Effector memory CD4-positive, alpha-beta T cell (primary cell): ENCODE results near the gene ITLN1.
"Not testable (repeated sequence)": the region's sequence is repeated elsewhere in the genome, so short reads cannot be mapped to it uniquely, and the experiment has no call there.

Source experiments
- DNase-seq, 3 donors: peaks; one replicate each; pipeline ENCODE4 v3.0.0-alpha.2; 2020
- H3K27ac ChIP-seq: 2 replicates; pipeline ENCODE4 v1.7.0; 2013; ENCODE audit warnings: mild to moderate bottlenecking, low read length, moderate library complexity; ENCODE audit not compliant: insufficient read depth, poor library complexity, severe bottlenecking
- H3K27me3 ChIP-seq: replicated peaks from 2 replicates; pipeline ENCODE4 v1.7.0; 2013; ENCODE audit warnings: mild to moderate bottlenecking, low read length; ENCODE audit not compliant: insufficient read depth, control insufficient read depth, poor library complexity, severe bottlenecking
- H3K36me3 ChIP-seq: 2 replicates; pipeline ENCODE4 v1.7.0; 2013; ENCODE audit warnings: mild to moderate bottlenecking, low read length, moderate library complexity; ENCODE audit not compliant: control insufficient read depth, insufficient read depth
- H3K4me1 ChIP-seq: 2 replicates; pipeline ENCODE4 v1.7.0; 2013; ENCODE audit warnings: low read length, mild to moderate bottlenecking; ENCODE audit not compliant: control insufficient read depth, insufficient read depth, poor library complexity, severe bottlenecking
- H3K4me3 ChIP-seq: 2 replicates; pipeline ENCODE4 v1.7.0; 2013; ENCODE audit warnings: low read length, low read depth, mild to moderate bottlenecking; ENCODE audit not compliant: insufficient read depth, poor library complexity, severe bottlenecking
- H3K9me3 ChIP-seq: 2 replicates; pipeline ENCODE4 v1.7.0; 2013; ENCODE audit warnings: mild to moderate bottlenecking, low read length, moderate library complexity; ENCODE audit not compliant: control insufficient read depth

Gene ITLN1

GRCh38 chr1:160905617-160905989 is 20.6 kb upstream of the ITLN1 start:
- H3K9me3 ChIP-seq, result no peaks in the 10 kb centered on the region
- H3K4me3 ChIP-seq, result no peak overlapping the region
- no peak for DNase-seq
- H3K27me3 ChIP-seq, result no peaks in the 10 kb centered on the region
- H3K27ac ChIP-seq, result no peak overlapping the region
- H3K36me3 ChIP-seq, result no peaks in the 10 kb centered on the region
- H3K4me1 ChIP-seq, result no peaks in the 10 kb centered on the region

GRCh38 chr1:160904783-160905616 is 20.0 kb upstream of the ITLN1 start:
- H3K27me3 ChIP-seq, result no peaks in the 10 kb centered on the region
- DNase-seq, result no peak
- H3K4me3 ChIP-seq, result no peak overlapping the region
- no peaks in the 10 kb centered on the region for H3K4me1 ChIP-seq
- H3K27ac ChIP-seq, result no peak overlapping the region
- H3K36me3 ChIP-seq, result no peaks in the 10 kb centered on the region
- no peaks in the 10 kb centered on the region for H3K9me3 ChIP-seq

- H3K9me3 ChIP-seq, H3K4me3 ChIP-seq, H3K27me3 ChIP-seq, H3K36me3 ChIP-seq, H3K27ac ChIP-seq, H3K4me1 ChIP-seq, DNase-seq: not testable (repeated sequence)
Measured at GRCh38 chr1:160902251-160902650, 17.3 kb upstream of the ITLN1 start.

DNA sequence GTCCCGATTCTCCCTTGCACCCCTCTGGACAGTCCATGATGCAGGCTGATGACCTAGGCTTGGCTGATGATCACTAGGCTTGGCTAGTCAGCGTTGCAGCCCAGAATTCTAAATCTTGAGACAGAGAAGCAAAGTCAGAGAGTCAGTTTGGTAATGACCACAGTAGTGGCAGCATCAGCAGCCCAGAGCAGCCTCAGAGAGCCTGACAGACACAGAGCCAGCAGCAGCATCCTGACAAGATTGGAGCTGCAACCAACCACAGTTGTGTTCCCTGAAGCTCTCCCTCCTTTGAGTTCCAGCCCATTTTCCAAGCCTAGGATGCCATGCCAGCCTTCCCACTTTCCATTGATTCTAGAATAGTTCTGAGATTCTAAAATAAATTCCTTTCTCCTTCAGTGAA is 16.8 kb upstream of the ITLN1 start:
- Histone ChIP-seq H3K27ac (no peak overlapping the region), H3K4me3 (no peak overlapping the region), H3K27me3 (no peaks in the 10 kb centered on the region), H3K9me3 (no peaks in the 10 kb centered on the region), H3K36me3 (no peaks in the 10 kb centered on the region), H3K4me1 (no peaks in the 10 kb centered on the region)
- DNase-seq, result no peak

- H3K4me3 ChIP-seq, H3K9me3 ChIP-seq, H3K36me3 ChIP-seq, DNase-seq, H3K27ac ChIP-seq, H3K27me3 ChIP-seq, H3K4me1 ChIP-seq: not testable (repeated sequence)
Measured at GRCh38 chr1:160900683-160901082, 15.7 kb upstream of the ITLN1 start.

DNA sequence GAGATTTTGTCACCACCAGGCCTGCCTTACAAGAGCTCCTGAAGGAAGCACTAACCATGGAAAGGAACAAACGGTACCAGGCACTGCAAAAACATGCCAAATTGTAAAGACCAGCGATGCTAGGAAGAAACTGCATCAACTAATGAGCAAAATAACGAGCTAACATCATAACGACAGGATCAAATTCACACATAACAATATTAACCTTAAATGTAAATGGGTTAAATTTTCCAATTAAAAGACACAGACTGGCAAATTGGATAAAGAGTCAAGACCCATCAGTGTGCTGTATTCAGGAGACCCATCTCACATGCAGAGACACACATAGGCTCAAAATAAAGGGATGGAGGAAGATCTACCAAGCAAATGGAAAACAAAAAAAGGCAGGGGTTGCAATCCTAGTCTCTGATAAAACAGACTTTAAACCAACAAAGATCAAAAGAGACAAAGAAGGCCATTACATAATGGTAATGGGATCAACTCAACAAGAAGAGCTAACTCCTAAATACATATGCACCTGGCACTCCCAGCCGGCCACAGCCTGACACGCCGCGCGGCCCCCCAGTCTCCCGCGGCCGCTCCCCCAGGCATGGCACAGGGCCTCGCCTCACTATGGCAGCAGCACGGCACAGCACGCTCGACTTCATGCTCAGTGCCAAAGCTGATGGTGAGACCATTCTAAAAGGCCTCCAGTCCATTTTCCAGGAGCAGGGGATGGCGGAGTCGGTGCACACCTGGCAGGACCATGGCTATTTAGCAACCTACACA is 9.6 kb upstream of the ITLN1 start:
- H3K9me3 ChIP-seq, H3K4me1 ChIP-seq, H3K27me3 ChIP-seq, H3K4me3 ChIP-seq, H3K36me3 ChIP-seq, H3K27ac ChIP-seq, DNase-seq: not testable (repeated sequence)

DNA sequence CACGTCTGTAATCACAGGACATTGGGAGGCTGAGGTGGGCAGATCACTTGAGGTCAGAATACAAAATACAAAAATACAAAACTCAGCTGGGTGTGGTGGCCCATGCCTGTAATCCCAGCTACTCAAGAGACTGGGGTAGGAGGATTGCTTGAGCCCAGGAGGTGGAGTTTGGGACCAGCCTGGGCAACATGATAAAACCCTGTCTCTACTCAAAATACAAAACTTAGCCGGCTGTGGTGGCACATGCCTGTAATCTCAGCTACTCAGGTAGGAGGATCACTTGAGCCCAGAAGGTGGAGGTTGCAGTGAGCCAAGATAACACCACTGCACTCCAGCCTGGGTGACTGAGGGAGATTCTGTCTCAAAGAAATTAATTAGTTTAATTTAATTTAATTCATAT is 6.5 kb upstream of the ITLN1 start:
- Histone ChIP-seq H3K27ac (no peak overlapping the region), H3K4me1 (no peaks in the 10 kb centered on the region), H3K4me3 (no peak overlapping the region), H3K36me3 (no peaks in the 10 kb centered on the region), H3K27me3 (no peaks in the 10 kb centered on the region), H3K9me3 (no peaks in the 10 kb centered on the region)
- no peak for DNase-seq

DNA sequence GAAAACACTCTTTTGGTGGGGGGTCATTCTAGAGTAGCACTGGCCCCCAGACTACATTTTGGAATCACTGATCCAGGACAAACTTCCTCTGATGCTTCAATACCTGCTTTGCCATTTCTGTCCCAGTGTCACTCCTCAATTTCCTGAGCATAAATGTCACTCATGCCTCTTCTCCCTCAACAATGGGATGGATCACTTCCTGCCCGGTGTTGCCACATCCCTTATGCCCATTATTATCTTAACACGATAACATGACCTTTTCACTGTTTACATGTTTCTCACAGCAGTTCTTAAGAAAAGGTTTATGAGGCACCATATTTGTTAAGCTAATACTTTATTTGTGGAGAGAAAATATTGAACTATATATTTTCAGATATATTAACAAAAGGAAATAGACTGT is 3.9 kb upstream of the ITLN1 start:
- no peak for DNase-seq
- Histone ChIP-seq H3K4me1 (no peaks in the 10 kb centered on the region), H3K9me3 (no peaks in the 10 kb centered on the region), H3K27me3 (no peaks in the 10 kb centered on the region), H3K27ac (no peak overlapping the region), H3K36me3 (no peaks in the 10 kb centered on the region), H3K4me3 (no peak overlapping the region)

GRCh38 chr1:160887071-160887470 is 2.1 kb upstream of the ITLN1 start:
- Histone ChIP-seq H3K27me3 (no peaks in the 10 kb centered on the region), H3K9me3 (no peaks in the 10 kb centered on the region), H3K36me3 (no peaks in the 10 kb centered on the region), H3K4me3 (no peak overlapping the region), H3K4me1 (no peaks in the 10 kb centered on the region), H3K27ac (no peak overlapping the region)
- no peak for DNase-seq

DNA sequence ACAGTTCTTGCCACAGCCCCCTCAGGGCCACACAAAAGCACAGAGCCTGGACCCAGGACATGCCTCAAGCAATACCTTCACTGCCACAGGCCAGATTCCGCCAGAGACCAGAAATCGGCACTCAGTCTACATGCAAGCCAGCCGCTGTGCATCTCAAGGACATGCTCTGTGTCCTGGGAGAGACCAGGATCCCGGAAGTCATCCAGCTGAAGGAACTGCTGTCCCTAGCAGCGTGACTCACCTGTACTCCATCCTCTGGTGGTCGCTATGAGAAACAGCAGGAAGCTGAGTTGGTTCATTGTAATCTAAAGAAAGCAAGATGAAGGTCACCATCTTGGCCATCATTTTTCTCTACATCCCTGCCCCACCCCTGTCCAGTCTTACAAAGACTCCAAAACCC is 401 bp downstream of the ITLN1 start:
- no peaks in the 10 kb centered on the region for H3K27me3 ChIP-seq
- no peak overlapping the region for H3K27ac ChIP-seq
- no peaks in the 10 kb centered on the region for H3K9me3 ChIP-seq
- no peaks in the 10 kb centered on the region for H3K36me3 ChIP-seq
- no peak overlapping the region for H3K4me3 ChIP-seq
- no peaks in the 10 kb centered on the region for H3K4me1 ChIP-seq
- no peak for DNase-seq
